SK-N-SH (cell line): ENCODE results near the gene BAIAP2L1. TPM values are rescaled to one million over a fixed set of nuclear protein-coding genes. Genes with fewer than 3 reads are reported as not detected.

Source experiments
- CTCF ChIA-PET: fragments of 300-600, 350-600 bp; formaldehyde crosslinking; extraction: SDS; loops from one replicate; lab custom pipeline; 2021; lab: Yijun Ruan, JAX
- POLR2A ChIA-PET: fragments of 350-600 bp; sonication (Branson Sonifier 250); formaldehyde crosslinking; extraction: SDS; loops from one replicate; lab custom pipeline; 2020; ENCODE audit warnings: antibody characterized with exemption, inconsistent platforms; lab: Yijun Ruan, JAX
- DNase-seq: peaks from one replicate; pipeline ENCODE4 v3.0.0; 2012
- H2AFZ ChIP-seq: fragments of 200-600 bp; sonication (generic); 2 replicates; pipeline ENCODE4 v1.8.1; 2016; ENCODE audit warnings: antibody characterized with exemption, mild to moderate bottlenecking, low read depth
- H3F3A ChIP-seq: fragments of 200-600 bp; sonication (generic); replicated peaks from 2 replicates; pipeline ENCODE3; 2016; ENCODE audit warnings: antibody characterized with exemption, mild to moderate bottlenecking; ENCODE audit not compliant: insufficient read depth
- H3K27ac ChIP-seq, 2 experiments: fragments of 200-500 bp in 1 of 2; fragments of 200-600 bp in 1 of 2; sonication (Bioruptor generic) in 1 of 2; sonication (generic), shearing (Covaris generic) in 1 of 2; 2 replicates each; pipeline versions ENCODE4 v1.5.1 to v1.6.1; 2014 to 2016; ENCODE audit warnings: low read depth in 2 of 2, inconsistent platforms in 1 of 2, low read length in 1 of 2, mild to moderate bottlenecking in 1 of 2, mixed read lengths in 1 of 2
- H3K27me3 ChIP-seq: fragments of 200-600 bp; sonication (generic), shearing (Covaris generic); 2 replicates; pipeline ENCODE4 v1.6.1; 2016; ENCODE audit warnings: mixed run types; ENCODE audit not compliant: insufficient read depth
- H3K36me3 ChIP-seq, 2 experiments: fragments of 200-500 bp in 1 of 2; fragments of 200-600 bp in 1 of 2; sonication (Bioruptor generic) in 1 of 2; sonication (generic) in 1 of 2; replicated peaks in 1 of 2; 2 replicates each; pipeline versions ENCODE3 to v1.5.1; 2014 to 2016; ENCODE audit warnings: low read length in 1 of 2, mild to moderate bottlenecking in 1 of 2; ENCODE audit not compliant: insufficient read depth in 2 of 2, control insufficient read depth in 1 of 2
- H3K4me1 ChIP-seq, 2 experiments: fragments of 200-500 bp in 1 of 2; fragments of 200-600 bp in 1 of 2; sonication (Bioruptor generic) in 1 of 2; sonication (generic), shearing (Covaris generic) in 1 of 2; 2 replicates each; pipeline versions ENCODE4 v1.5.1 to v1.6.1; 2014 to 2016; ENCODE audit warnings: low read depth in 1 of 2, low read length in 1 of 2, mixed run types in 1 of 2; ENCODE audit not compliant: insufficient read depth in 2 of 2, control insufficient read depth in 1 of 2
- H3K4me2 ChIP-seq: fragments of 200-600 bp; sonication (generic), shearing (Covaris generic); 2 replicates; pipeline ENCODE4 v1.6.1; 2017; ENCODE audit warnings: mixed run types
- H3K4me3 ChIP-seq, 2 experiments: fragments of 200-500 bp in 1 of 2; fragments of 200-600 bp in 1 of 2; sonication (Bioruptor generic) in 1 of 2; sonication (generic), shearing (Covaris generic) in 1 of 2; 2 replicates each; pipeline versions ENCODE4 v1.5.1 to v1.8.1; 2014 to 2016; ENCODE audit warnings: low read depth in 2 of 2, inconsistent platforms in 1 of 2, low read length in 1 of 2, mild to moderate bottlenecking in 1 of 2, mixed read lengths in 1 of 2, moderate library complexity in 1 of 2
- H3K79me2 ChIP-seq: fragments of 200-600 bp; sonication (generic); 2 replicates; pipeline ENCODE4 v1.8.1; 2017; ENCODE audit warnings: mild to moderate bottlenecking; ENCODE audit not compliant: insufficient read depth
- H3K9ac ChIP-seq: fragments of 200-600 bp; sonication (generic); 2 replicates; pipeline ENCODE4 v1.6.1; 2017; ENCODE audit warnings: mixed run types
- H3K9me2 ChIP-seq: fragments of 200-600 bp; sonication (generic); 2 replicates; pipeline ENCODE4 v1.6.1; 2017; ENCODE audit warnings: mixed run types
- H3K9me3 ChIP-seq: fragments of 200-600 bp; sonication (generic); 2 replicates; pipeline ENCODE4 v1.6.1; 2017; ENCODE audit warnings: mixed run types, mild to moderate bottlenecking, moderate library complexity
- H4K20me1 ChIP-seq: fragments of 200-600 bp; sonication (generic); 2 replicates; pipeline ENCODE4 v1.6.1; 2017; ENCODE audit warnings: mild to moderate bottlenecking, mixed run types; ENCODE audit not compliant: insufficient read depth
- ELF1 ChIP-seq: IDR thresholded peaks from 2 replicates; pipeline ENCODE4 v1.4.0; 2012
- NRF1 ChIP-seq: IDR thresholded peaks from 2 replicates; pipeline ENCODE4 v1.6.1; 2012; ENCODE audit warnings: low read depth, mild to moderate bottlenecking, low read length
- PBX3 ChIP-seq: IDR thresholded peaks from 2 replicates; pipeline ENCODE4; 2012
- POLR2AphosphoS5 ChIP-seq: IDR thresholded peaks from 2 replicates; pipeline ENCODE4 v1.6.1; 2012; ENCODE audit warnings: low read depth, low read length
- RFX5 ChIP-seq: IDR thresholded peaks from 2 replicates; pipeline ENCODE4 v1.6.1; 2012; ENCODE audit warnings: mild to moderate bottlenecking, improper control_type of control experiment, low read length
- SIN3A ChIP-seq: IDR thresholded peaks from 2 replicates; pipeline ENCODE4 v1.6.1; 2012; ENCODE audit warnings: low read depth, mild to moderate bottlenecking, low read length, moderate library complexity, borderline replicate concordance
- TAF1 ChIP-seq: IDR thresholded peaks from 2 replicates; pipeline ENCODE4 v1.6.1; 2012; ENCODE audit warnings: low read depth, mild to moderate bottlenecking, low read length, moderate library complexity, borderline replicate concordance
- TCF12 ChIP-seq: IDR thresholded peaks from 2 replicates; pipeline ENCODE4 v1.4.0; 2012
- USF2 ChIP-seq: fragments of 150-350 bp; IDR thresholded peaks from 2 replicates; pipeline ENCODE4 v1.6.1; 2017; ENCODE audit warnings: antibody characterized with exemption, low read length, low read depth, borderline replicate concordance
- YY1 ChIP-seq: IDR thresholded peaks from 2 replicates; pipeline ENCODE4 v1.4.0; 2012; ENCODE audit warnings: low read depth, mild to moderate bottlenecking
- WGBS: methylation state at CpG from one replicate; pipeline ENCODE4 v1.1.6; 2017; ENCODE audit warnings: low lambda C conversion rate; 5-methylcytosine and 5-hydroxymethylcytosine counted together
- polyA plus RNA-seq, 3 experiments: library from polyadenylated mRNA; depleted of rRNA; stranded (reverse); fragments of >200 nt; gene quantifications; 2 replicates each; pipeline ENCODE4 v1.2.3, GENCODE V29; 2012

Gene BAIAP2L1
- polyA plus RNA-seq, 1 of the 3 experiments (the other 2 are of a cell fraction): 8.8 TPM

- H3K4me1 ChIP-seq: no peaks in the 10 kb centered on the region
- H3K4me2 ChIP-seq: no peak overlapping the region
- no peaks in the 10 kb centered on the region for H3K9me3 ChIP-seq
- no peaks in the 10 kb centered on the region for H3K27me3 ChIP-seq
- no peak overlapping the region for H3K27ac ChIP-seq
- no peak for DNase-seq
- no peak overlapping the region for H2AFZ ChIP-seq
- H3F3A ChIP-seq: no peaks in the 10 kb centered on the region
- 83% methylated on average over 9 of the region's 9 CpGs for WGBS
- TF ChIP-seq YY1 (no peak), TCF12 (no peak), NRF1 (no peak), TAF1 (no peak), ELF1 (no peak), SIN3A (no peak), PBX3 (no peak)
- CTCF ChIA-PET: interaction anchor here (1.5 to 2.3 kb wide), 2 partner anchors 23 to 52 kb away, joined by 3 to 15 read pairs; partner anchors contain the start of gene BAIAP2L1
- H3K79me2 ChIP-seq: no peaks in the 10 kb centered on the region
- H3K36me3 ChIP-seq: no peaks in the 10 kb centered on the region
- POLR2A ChIA-PET: no interaction called here
- H3K9ac ChIP-seq: no peak overlapping the region
- no peak overlapping the region for H3K4me3 ChIP-seq
- no peaks in the 10 kb centered on the region for H3K9me2 ChIP-seq
- H4K20me1 ChIP-seq: no peaks in the 10 kb centered on the region
Observed at GRCh38 chr7:98378210-98378819, 22.6 kb downstream of the BAIAP2L1 start.

GRCh38 chr7:98376711-98377110, 24.2 kb downstream of the BAIAP2L1 start:
- H3K36me3 ChIP-seq: no peaks in the 10 kb centered on the region
- no peaks in the 10 kb centered on the region for H3K27me3 ChIP-seq
- H3K4me1 ChIP-seq: no peaks in the 10 kb centered on the region
- H3K27ac ChIP-seq: no peak overlapping the region
- H3K9me3 ChIP-seq: no peaks in the 10 kb centered on the region
- no peaks in the 10 kb centered on the region for H3F3A ChIP-seq
- H3K79me2 ChIP-seq: no peaks in the 10 kb centered on the region
- no peak overlapping the region for H3K4me3 ChIP-seq
- WGBS: 86% methylated on average over 6 of the region's 6 CpGs
- DNase-seq: no peak
- H4K20me1 ChIP-seq: no peaks in the 10 kb centered on the region
- TF ChIP-seq USF2 (no peak), YY1 (no peak), POLR2AphosphoS5 (no peak), RFX5 (no peak), SIN3A (no peak), NRF1 (no peak)
- POLR2A ChIA-PET: no interaction called here
- H3K4me2 ChIP-seq: no peak overlapping the region
- H3K9ac ChIP-seq: no peak overlapping the region
- no peaks in the 10 kb centered on the region for H3K9me2 ChIP-seq
- CTCF ChIA-PET: interaction anchor here (1.6 kb wide), 1 partner anchor 15 kb away, joined by 3 read pairs; no protein-coding TSS in a partner anchor
- no peak overlapping the region for H2AFZ ChIP-seq
